HG03064 (cell line): ENCODE results near the gene PCDH1.
"Not testable (repeated sequence)": the region's sequence is repeated elsewhere in the genome, so short reads cannot be mapped to it uniquely, and the experiment has no call there.

ENCODE experiments used
- ATAC-seq: cut with Tn5 transposase; IDR thresholded peaks from one replicate; pipeline ENCODE4 v1.9.1; 2021; ENCODE audit warnings: low read depth; ENCODE audit not compliant: unreplicated experiment

Gene PCDH1

DNA sequence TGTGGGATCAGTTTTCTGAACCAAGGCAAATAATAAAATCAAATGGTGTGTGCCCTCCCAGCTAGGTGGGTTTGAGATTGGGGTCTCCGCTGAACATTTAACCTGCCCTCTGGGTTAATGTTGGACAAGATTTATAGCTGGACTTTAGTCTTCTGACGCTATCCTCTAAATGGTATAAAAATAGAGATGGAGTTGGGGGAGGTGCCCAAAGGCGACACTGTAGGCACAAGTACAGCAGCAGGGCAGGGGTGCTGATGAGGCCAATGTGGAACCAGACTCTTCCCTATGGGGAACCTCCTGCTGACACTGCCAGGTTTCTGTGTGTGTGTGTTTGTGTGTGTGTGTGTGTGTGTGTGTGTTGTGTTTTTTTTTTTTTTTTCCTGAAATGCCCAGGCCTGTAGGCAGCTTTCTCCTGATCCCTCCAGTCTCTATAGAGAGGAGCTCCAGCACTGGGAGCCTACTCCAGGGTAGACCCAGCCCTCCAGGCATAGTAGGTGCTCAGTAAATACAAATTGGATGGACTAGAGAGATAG, 37.9 kb downstream of the PCDH1 start:
- ATAC-seq = no peak

DNA sequence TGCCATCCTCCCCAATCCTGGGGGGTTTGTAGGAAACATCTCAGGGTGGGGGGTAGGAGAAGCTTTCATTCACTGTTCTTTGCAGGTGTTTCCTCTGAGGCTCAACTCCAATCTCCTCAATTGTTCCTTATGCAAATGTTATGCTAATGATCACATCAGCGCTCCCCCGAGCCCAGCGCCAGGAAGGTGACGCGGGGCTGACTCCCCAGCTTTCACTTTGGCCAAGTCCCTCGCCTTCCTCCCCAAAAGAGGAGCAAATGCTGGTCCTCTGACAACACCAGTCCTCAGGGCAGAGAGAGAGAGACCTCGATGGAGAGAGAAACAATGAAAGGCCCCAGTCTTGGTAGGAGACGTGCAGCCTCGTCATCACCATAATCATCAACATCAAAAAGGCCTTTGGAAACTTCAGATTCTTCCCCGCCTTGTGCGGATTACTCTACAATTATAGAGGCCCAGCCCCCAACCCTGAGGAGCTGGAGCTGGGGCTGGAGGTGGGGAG, 39.1 kb downstream of the PCDH1 start:
- no peak for ATAC-seq

DNA sequence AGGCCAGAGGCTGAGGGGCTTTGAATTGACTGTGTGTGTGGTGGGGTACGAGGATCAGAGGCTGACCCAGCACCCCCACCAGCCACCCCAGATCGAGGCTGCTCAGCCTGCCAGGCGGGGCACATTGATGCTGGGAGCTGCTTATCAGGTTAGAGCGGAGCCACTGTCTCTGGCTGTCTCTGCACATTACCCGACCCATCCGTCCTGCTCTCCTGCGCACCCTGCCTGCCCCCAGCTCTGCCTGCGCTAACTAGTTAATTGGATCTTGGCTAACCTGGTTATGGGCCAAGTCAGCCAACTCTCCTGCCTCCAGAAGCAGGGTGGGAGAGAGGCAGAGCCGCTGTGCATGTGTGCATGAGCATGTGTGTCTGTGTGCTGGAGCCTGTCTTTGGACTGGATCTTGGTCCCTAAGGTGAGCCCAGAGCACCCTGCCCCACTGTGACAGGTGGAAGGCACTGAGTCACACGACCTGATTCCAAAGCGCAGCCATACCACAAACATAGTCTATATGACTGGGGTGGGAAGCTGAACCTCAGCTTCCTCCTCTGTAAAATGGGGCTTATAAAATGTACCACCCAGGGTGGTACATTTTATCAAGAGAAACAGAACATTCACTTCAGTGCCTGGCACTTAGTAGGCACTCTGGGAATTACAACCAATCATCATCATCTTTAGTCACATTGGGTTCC, 39.7 kb downstream of the PCDH1 start:
- no peak for ATAC-seq

DNA sequence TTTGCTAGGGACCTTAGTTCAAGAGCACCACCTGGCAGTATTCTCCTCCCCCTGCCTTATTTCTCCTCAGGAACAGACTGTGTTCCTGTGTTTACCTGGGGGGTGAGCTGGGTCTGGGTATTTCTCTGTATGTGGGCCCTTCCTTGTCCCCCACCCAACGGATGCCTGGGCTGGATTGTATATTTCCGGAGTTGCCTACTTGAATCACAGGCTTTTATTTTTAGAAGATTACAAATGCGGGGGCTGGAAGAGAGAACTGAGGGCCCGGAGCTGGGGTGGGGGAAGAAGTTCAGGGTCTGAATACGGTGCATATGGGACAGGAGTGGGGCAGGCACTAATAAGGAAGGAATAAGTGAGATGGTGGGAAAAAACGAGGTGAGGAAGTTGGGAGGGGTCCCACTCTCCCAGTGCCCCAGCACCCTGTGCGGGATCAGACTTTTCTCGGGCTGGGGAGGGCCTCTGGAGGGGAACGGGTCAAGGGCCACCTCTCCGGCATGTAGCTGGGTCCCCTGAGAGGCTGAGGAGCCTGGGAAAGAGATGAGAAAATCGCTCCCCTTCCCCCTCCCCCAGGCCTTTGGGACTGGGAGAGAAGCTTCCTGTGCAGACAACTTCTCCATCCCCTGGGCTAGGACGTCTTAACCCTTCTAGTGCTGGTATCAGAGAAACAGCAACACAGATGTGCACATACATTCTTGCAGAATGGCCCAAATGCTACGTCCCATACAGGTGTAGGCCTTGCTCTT, 42.1 kb downstream of the PCDH1 start:
- ATAC-seq = no peak

DNA sequence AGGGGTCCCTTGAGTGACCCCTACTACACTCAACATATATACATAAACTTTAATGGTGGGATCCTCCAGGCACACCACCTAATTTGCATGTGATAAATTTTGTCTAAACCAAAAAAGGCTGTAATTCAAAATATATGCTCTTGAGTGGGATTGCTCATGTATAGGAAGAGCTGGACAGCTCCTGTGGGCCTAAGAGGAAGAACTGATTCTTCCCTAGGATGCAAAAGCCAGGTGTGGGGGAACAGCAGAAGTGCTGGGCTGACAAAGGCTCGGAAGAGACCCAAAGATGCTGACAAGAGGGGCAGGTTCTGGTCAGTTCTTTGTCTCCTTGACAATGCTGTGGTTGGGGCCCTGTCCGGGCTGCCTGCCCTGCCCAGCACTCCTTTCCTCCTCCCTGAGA, 43.9 kb downstream of the PCDH1 start:
- no peak for ATAC-seq

DNA sequence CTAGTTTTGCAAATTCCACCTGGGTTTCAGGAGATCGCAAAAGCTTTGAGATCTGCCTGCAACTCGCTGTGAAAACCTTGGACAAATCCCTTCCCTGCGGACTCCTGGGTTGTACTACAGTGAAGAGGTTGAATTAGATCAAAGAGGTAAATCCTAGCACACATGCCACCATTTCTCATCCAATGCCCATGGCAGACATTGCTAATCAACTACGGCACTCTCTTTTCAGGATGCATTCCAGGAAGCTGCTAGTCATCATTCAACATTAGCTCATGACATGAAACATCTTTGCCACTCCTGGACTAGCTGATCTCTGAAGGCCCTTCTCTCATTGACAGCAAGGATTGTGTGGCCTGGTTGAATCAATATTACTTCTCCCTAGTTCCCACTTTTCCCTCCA, 46.1 kb downstream of the PCDH1 start:
- no peak for ATAC-seq

DNA sequence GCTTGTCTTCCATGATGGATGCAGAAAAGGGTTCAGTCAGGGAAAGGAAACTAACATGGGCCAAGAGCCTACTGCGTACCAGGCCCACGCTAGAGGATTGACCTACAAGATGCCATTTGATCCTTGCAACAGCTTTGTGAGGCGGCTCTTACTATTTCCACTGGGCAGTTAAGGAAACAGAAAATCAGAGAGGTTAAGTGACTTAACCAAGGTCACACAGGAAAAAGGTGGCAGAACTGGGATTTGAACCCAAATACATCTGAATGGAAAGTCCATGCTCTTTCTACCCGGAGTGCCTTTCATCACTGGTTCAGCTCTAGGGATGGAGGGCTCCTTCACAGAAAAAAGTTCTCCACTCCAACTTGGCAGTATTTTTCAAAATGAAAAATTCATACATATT, 50.0 kb downstream of the PCDH1 start:
- no peak for ATAC-seq

DNA sequence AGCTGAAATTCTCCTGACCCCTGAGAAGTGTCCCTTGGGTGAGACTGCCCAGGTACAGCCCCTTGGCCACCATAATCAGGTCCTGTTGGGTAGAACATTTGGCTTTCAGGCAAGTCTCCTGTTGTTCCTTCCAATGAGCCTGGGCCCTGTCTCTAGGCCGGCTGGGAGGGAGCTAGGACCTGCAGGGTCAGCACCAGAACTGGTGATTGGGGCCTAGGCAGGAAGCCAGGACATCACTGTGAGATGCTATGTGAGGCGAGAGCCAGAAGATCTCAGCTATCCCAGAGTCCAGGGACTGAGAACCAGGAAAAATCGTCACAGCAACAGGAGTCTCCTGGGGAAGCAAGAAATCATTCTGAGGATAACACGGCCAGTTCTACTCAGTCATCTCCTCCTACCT, 51.5 kb downstream of the PCDH1 start:
- no peak for ATAC-seq

DNA sequence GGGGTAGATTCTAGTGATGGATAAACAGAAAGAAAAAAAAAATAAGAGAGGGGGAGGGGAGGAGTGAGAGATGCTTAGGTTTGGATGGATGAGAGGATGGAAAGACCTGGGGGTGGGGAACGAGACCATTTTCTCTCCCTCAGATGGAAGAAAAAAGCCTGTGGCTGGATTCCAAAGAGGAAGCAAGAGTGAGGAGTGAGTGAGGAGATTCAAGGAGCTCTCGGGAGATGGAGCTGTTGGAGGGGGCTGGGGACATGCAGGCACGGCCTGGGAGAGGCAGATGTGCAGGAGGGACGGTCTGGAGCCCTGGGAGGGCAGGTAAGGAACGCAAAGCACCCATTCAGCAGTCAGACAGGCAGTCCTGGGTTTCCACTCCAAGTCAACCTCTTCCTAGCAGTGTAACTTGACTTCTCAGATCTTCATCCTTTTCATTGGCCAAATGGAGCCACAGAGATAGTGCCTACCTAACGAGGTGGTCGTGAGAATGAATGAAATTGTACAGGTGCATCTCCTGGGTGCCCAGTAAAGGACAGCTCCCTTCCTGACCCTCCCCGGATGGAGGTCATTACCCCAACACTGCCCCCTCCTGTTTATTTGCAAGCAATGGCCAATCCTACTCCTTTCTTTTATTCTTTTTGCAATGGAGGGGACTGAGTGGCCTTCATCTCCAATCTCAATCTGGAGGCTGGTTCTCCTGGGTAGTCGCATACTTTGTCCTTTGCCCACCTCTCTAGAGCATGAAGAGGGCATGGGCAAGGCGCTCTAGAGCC, 52.2 kb downstream of the PCDH1 start:
- ATAC-seq = no peak

DNA sequence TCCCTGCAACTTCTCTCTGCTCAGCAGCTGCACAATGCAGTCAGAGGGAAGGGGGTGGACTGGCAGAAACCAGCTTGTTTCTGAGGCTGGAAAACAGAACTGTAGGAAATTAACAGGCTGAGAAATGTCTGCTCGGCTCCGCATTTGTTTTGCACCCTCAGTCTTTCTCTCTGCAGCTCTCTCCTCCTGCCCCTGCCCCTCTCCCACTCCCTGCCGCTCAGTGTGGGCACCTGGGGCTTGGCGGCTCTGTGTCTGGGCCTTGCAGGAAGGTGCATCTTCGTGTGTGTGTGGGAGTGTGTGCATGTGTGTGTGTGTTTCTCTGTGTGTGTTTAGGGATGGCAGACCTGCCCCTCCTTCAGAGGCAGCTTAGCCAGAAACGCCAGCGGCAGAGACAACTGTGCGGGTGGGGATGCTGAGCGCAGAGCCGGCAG, 53.0 kb downstream of the PCDH1 start:
- no peak for ATAC-seq

DNA sequence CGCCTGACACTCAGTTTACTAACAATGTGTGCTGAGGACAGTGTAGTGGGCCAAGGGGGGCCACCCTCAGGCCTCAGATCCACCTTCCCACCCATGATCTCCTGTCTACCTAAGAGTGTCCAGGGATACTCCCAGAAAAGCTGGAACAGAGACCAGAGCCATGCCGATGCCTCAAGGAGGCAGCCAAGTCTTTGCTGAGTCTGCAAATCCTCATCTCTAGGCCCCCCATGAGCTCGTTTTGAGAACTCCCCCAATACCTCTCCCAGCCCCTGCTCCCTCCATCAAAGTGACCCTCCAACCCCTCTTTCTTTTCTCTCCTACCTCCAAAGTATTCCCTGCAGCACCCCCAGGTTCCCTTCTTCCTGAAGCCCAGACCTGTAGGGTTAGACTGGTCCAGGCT, 53.5 kb downstream of the PCDH1 start:
- no peak for ATAC-seq

DNA sequence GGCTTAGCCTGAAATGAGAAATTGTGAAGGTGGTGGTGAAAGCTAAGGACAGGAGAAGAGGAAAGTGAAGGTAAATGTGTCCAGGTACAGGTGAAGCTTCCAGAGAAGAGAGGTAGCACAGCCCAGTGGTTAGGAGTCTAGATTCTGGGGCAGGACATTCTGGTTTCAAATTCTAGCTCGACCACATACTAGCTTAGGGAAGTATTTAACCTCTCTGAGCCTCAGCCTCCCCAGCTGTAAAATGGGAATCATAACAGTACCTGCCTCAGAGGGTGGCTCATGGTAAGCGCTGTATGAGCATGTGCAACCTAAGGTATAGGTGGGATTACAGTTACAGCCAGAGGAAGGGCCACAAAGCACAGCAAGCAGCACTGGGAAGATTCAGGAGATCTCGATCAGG, 55.2 kb downstream of the PCDH1 start:
- no peak for ATAC-seq

DNA sequence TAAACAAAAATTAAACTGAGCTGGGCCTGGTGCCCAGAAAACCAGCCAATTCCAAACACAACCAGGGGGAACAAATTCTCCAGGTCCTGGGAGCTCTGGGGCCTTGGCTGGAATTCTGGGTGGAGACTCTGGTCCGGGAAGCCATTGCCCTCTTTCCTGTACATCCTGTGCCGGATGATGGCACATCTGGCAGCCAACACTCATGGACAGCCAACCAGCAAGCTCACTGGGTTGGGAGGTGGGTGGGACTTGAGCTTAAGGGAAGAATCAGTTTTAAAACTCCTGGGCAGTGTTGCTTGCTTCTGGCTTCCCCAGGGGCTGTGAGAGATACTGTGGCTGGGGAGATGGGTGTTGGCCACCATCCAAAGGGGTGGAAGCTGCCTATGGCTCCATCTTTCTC, 56.1 kb downstream of the PCDH1 start:
- ATAC-seq = no peak

DNA sequence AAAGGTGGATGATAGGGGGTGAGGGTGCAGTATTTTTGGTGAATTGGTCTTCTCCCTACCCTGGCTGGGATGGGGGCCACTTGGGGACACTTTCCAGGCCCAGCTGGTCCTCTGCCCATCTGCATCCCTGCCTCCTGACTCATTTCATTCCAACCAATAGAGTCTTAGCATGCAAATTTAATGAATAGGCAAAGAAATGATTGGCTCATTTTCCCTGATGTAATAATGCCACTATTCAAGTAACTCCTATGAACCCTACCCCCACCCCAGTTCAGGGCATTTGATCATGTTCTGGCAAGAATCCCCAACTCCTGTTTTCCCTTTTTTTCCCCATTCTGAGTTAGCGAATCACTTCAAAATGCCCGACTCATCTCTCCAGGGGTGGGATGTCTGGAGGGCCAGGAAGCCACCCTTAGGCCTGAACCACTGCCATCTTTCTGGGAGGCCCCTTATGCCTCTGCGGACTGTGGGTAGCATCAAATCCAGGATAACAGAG, 56.7 kb downstream of the PCDH1 start:
- ATAC-seq = no peak

DNA sequence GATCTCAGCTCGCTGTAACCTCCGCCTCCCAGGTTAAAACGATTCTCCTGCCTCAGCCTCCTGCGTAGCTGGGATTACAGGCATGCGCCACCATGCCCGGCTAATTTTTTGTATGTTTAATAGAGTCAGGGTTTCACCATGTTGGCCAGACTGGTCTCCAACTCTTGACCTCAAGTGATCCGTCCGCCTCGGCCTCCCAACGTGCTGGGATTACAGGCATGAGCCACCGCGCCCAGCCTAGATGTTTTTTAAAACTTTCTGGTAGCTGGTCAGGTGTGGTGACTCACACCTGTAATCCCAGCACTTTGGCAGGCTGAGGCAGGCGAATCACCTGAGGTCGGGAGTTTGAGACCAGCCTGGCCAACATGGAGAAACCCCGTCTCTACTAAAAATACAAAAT, 57.5 kb downstream of the PCDH1 start:
- not testable (repeated sequence) for ATAC-seq

DNA sequence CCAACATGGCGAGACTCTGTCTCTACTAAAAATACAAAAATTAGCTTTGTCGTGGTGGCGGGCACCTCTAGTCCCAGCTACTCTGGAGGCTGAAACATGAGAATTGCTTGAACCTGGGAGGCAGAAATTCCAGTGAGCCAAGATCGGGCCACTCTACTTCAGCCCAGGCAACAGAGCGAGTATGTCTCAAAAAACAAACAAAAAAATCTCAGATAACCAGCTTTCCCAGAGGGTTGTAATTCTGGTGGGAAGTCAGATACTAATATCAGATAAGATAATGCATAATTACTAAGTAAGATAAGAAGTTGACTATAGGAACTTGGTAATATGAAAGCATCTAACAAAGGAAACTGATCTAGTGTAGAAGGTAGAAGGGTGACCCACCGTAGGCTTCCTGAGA, 60.6 kb downstream of the PCDH1 start:
- ATAC-seq = no peak

DNA sequence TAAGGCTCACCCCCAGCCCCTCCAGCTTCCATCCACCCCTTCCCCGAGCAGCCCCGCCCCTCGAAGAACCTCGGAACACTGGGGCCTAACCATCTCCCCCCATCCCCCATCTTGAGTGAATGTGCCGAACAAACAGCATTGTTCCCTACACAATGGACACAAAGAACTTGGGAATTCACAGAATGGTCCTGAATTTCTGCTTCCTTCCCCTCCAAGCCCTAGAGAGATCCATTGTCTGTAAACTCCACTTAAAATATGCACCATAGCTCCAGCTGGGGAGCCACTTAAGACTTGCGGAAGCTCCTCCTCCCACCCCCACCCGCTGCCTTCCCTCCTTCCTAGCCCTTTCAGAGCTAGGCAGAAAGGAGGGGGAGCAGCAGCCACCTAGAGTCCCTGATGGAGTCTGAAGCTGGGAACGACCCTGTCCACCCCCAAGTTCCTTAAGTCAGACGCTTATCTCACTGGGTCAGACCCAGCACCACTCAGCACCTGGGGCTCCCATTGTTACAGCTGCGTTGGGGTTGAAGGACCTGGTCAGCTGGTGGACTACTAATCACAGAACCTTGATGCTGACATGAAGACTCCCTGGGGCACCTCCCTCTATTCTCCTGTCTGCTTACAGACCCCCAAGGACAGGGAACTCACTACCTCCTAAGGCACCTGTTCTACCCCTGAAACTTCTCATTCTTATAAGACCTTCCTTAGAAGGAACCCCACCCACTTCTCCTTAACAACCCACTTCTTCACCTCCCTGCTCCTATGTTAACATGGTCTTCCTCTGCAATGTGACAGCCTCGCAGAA, 61.4 kb downstream of the PCDH1 start:
- no peak for ATAC-seq

DNA sequence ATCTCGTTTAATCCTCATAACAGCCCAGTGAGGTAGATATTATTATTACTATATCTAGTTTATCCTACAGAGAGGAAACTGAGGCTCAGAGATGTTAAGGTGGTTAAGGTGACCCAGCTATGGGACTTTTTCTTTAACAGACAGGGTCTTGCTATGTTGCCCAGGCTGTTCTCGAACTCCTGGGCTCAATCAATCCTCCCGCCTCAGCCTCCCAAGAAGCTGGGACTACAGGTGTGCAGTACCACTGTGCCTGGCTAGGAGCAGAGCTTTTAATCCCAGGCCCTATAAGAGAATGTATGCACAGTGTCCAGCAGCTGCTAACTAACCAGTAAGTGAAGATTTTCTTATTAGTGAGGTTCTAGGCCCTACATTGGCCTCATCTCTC, 62.4 kb downstream of the PCDH1 start:
- ATAC-seq = no peak

DNA sequence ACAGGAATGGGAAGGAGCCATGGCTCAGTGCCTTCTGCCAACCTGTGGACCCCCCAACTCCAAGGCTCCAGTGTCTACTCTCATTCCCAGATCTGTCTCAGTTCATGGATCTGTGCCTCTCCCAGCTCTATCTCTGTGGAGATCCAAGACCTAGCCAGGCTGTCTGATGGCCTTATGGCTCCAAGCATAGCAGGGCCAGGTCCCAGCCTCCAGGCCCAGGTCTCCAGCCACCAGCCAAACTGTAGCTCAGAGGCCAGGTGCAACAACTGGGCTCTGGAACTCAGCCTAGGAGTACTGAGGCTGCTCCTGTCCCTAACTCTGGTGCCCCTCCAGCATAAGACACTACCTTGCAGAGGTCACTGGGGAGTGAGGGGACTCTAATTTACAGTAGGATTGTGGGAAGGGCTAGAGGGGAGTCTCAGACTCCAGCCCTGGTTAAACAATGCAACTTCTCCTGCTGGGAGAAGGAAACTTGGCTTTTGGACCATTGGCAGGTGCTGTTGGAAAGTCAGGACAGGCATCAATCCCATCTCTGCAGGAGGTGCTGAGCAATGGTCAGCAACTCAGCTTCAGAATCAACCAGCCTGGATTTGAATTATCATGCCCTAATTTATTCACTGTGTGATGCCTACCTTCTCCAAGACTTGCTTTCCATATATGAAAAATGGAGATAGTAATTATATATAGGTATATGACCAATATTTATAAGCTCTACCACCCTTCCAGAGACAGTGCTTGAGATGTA, 63.0 kb downstream of the PCDH1 start:
- ATAC-seq = no peak
